GM18498 (cell line): ENCODE results near the gene FDPS.
"Not testable (repeated sequence)": the region's sequence is repeated elsewhere in the genome, so short reads cannot be mapped to it uniquely, and the experiment has no call there.

ENCODE experiments used
- ATAC-seq: cut with Tn5 transposase; IDR thresholded peaks from one replicate; pipeline ENCODE4 v1.9.1; 2021; ENCODE audit warnings: mild to moderate bottlenecking, moderate library complexity; ENCODE audit not compliant: unreplicated experiment

FDPS gene

GRCh38 chr1:155318082-155318481 lies 9.4 kb downstream of the FDPS start:
- ATAC-seq = no peak

GRCh38 chr1:155319536-155319935 lies 10.9 kb downstream of the FDPS start:
- ATAC-seq = no peak

DNA sequence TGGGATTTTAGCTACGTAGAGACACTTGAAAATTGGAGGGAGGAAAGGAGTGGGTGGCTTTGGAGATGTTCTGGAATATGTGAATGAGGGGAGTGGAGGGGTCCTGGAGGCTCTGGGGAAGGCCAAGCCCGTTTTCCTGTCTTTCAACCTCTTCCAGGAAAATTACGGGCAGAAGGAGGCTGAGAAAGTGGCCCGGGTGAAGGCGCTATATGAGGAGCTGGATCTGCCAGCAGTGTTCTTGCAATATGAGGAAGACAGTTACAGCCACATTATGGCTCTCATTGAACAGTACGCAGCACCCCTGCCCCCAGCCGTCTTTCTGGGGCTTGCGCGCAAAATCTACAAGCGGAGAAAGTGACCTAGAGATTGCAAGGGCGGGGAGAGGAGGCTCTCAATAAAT lies 11.6 kb downstream of the FDPS start:
- no peak for ATAC-seq

DNA sequence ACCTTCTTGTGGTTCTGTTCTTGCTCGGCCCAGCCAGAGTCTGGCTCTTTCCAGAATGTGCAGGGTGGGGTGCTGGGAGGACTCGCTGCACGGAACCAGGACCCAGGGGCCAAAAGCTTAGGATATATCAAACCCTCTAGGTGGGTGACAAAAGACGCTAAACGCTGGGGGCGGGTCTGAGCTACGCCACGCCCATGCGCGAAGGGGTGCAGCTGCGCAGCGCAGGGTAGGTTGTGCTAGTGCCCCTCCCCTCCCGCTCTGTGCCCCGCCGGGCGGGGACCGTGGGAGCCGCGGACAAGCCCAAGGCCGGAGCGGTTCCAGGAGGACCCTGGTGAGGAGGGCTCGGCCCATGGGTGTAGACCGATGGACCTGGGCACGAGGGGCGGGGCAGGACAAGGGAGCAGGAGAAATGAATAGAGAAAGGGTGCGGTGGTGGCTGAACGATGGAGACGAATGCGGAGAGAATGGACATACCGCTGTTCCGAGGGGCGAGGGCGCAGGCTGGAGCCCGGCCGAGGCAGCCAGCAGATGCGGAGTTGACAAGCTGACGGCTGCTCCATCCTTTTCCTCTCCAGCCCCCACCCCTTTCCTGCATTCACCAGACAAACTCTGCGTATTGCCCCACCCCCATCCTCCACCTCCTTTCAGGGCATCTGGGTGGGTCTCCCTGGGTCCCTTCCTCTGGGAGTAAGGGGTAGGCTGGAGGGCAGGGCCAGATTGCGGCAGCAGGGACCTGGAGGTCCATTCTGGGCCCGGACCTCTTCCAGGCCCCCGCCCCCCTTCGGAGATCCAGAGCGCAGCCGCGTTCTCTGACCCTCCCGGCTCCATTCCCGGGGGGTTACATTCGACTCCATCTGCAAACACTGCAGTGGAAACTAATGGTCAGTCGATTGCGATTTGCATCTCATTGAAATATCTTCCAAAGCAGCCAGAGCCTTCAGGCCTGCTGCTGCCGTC lies 12.3 kb downstream of the FDPS start, which contains the start of gene RUSC1:
Gene RUSC1 (plus strand): TSS at position 234 of the 957 bp plus-strand sequence. CDS start 880 bp downstream, outside the sequence.
- no peak for ATAC-seq

DNA sequence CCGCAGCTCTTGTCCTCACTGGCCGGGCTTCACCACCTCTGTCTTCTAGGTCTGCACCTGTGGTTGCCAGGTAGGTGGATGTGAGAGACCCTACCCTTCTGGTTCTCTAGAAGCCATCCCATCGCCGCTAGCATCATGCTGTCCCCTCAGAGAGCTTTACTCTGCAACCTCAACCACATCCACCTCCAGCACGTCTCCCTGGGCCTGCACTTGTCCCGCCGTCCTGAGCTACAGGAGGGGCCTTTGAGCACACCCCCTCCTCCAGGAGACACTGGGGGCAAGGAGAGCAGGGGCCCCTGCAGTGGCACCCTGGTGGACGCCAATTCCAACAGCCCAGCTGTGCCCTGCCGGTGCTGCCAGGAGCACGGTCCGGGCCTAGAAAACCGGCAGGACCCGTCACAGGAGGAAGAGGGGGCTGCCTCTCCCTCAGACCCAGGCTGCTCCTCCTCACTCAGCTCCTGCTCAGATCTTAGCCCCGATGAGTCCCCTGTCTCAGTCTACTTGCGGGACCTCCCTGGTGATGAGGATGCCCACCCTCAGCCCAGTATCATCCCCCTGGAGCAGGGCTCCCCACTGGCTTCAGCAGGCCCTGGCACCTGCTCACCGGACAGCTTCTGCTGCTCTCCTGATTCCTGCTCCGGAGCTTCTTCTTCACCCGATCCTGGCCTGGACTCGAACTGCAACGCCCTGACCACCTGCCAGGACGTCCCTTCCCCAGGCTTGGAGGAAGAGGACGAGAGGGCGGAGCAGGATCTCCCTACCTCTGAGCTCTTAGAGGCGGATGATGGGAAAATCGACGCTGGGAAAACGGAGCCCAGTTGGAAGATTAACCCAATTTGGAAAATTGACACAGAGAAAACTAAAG lies 13.2 kb downstream of the FDPS start:
- no peak for ATAC-seq

GRCh38 chr1:155322571-155322952 lies 13.9 kb downstream of the FDPS start:
- ATAC-seq = no peak

- peak; percentile 53 for ATAC-seq
These were observed 14.5 kb downstream of the FDPS start for GRCh38 chr1:155322953-155323728.

GRCh38 chr1:155323729-155324036 lies 15.0 kb downstream of the FDPS start:
- peak; percentile 50 for ATAC-seq

DNA sequence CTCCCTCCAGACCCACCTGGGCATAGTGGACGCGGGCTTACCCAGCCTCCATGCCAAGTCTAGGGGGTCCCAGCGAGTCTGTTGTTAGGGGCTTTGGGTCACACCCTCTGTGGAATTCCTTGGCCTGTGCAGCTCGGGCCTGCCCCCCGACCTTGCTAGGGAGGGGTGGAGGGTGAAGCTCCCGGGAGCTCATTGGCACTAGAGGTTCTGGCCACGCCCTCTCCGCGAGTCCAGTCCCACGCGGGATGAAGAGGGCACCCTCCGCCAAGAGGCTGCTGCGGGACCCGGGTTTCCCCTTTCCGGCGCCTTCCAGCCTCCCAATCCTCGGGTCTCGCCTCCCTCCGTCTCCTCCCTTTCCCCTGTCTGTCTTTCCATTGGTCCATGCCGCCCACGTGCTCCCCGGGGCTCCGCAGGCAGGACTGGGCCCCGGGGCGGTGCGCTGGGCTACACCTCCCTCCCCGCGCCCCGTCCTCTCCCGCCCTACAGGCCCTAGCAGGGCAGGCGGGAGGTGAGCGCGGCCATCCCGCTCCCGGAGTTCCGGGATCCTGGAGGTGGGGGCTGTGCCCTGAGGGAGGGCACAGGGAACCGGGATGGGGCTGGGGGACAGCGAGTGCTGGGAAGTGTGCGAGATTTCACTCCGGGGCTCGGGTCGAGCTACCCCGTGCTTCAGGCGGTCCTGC lies 15.5 kb downstream of the FDPS start:
- ATAC-seq = peak; percentile 67

DNA sequence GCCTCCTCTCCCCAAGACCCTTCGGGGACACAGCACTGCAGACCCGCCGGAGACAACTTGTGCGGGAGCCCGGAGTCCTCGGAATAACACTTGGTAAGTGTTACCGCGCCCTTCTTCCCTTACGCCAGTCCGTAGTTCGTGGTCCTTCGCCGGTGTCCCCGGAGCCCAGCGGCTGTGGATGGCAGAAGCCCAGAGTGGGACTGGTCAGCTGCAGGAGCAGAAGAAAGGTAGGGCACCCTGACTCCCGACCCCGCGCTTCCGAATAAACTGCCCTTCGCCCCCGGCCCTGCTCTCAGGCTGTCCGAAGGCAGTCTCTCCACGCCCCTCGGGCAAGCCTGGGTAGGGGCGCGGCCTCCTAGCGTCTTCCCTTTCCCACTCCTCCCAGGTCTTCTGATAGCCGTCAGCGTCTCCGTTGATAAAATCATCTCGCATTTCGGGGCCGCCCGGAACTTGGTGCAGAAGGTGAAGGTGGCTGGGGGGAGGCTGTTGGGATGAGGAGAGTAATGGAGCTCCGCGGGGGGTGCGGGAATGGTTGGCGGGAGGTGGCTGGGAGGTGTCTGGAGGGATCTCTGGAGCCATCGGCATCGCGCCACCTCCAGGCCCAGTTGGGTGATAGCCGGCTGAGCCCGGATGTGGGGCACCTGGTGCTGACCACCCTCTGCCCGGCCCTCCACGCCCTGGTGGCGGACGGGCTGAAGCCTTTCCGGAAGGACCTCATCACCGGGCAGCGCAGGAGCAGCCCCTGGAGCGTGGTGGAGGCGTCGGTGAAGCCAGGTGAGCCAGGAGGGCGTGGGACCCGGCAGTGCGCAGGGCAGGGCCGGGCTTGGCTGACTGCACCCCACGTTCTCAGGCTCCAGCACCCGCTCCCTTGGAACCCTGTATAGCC lies 16.3 kb downstream of the FDPS start:
- no peak for ATAC-seq

- no peak for ATAC-seq
These were observed 16.9 kb downstream of the FDPS start for GRCh38 chr1:155325603-155325893.

DNA sequence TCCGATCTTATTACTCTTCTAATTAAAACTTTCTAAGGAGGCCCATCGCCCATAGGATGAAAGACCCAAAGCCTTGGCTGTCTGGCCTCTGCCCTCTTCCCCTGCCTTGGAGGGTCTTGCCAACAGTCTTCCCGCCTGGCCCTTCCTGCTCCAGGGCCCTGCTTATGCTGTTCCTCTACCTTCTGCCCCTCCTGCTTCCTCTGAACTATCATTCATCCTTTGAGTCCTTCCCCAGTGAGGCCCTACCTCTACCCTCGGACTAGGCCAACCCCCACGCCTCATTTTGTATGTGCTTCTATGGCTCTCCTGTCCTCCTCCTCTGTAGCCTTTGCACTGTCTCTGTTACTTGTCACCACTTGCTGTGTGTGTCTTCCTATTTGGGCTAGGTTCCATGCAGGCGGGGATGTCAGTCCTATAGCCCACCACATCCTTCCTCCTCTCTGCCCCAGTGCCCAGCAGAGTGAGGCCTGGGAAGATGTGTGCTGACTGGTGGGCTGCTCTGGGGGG lies 17.4 kb downstream of the FDPS start:
- no peak for ATAC-seq

- no peak for ATAC-seq
These were observed 18.0 kb downstream of the FDPS start for GRCh38 chr1:155326631-155327037.

- ATAC-seq = no peak
These were observed 19.3 kb downstream of the FDPS start for GRCh38 chr1:155327981-155328380.

DNA sequence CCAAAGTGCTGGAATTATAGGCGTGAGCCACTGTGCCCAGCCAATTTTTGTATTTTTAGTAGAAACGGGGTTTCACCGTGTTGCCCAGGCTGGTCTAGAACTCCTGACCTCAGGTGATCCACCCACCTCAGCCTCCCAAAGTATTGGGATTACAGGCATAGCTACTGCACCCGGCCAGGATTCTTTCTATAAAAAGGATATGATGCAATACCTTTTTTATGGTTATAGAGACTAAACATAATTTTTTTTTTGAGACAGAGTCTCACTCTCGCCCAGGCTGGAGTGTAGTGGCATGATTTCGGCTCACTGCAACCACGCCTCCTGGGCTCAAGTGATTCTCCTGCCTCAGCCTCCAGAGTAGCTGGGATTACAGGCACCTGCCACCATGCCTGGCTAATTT lies 20.2 kb downstream of the FDPS start:
- ATAC-seq = not testable (repeated sequence)

DNA sequence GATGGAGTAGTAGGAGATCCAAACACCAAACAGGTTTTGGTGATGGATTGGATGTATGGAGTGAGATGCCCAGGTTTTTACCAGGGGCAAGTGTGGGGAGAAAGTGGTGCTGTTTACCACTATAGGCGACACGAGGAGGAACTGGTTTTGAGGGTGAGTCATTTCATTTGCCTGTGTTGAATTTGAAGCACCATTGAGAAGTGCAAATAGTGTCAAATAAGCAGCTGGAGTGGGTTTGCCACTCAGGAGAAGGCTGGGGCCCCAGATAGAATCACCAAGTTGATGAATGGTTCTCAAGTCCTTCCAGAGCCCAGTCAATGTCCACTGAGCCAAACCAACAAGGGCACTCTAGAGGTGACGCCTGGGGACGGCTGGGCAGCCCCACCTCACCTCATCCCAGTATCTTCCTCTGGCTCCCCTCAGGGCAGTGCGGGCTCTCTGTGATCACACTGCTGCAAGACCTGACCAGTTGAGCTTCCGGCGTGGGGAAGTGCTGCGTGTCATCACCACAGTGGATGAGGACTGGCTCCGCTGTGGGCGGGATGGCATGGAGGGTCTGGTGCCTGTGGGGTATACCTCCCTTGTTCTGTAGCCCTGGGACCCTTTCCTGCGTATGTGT lies 21.4 kb downstream of the FDPS start:
- ATAC-seq = no peak

GRCh38 chr1:155334962-155335361 lies 26.3 kb downstream of the FDPS start:
- ATAC-seq = no peak

DNA sequence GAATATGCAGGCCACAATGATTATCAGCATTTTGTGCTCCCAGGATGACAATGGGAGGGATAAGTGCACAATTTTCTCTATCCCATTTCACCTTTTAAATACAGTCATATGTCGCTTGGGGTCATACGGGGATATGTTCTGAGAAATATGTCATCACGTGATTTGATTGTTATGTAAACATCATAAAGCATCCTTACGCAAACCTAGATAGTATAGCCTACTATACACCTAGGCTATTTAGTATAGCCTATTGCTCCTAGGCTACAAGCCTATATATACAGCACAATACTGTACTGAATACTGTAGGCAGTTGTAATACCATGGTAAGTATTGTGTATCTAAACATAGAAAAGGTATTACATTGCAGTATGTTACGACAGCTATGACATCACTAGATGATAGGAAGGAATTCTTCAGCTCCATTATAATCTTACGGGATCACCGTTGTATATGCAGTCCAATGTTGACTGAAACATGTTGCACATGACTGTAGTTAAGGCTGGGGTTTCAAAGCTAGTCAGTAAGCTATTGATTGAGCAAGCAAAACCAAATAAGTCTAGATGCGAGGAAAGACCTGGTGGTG lies 30.9 kb downstream of the FDPS start:
- ATAC-seq = no peak

DNA sequence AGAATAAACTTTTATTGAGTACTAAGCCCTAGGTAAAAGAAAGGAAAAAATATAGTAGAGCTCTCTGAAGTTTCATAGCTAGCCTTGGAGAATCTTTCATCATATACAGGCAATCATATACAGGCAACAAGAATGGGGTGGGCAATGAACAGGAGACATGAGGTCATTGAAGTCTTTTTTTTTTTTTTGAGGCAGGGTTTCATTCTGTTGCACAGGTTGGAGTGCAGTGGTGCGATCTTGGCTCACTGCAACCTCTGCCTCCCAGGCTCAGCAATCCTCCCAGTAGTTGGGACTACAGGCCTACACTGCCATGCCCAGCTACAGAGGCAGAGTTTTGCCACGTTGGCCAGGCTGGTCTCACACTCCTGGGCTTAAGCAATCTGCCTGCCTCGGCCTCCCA lies 34.2 kb downstream of the FDPS start:
- ATAC-seq = no peak
